DMS 273 (cell line): ENCODE measurements around the gene NHS.
A peak's percentile ranks its signal among the peaks of the same experiment; 100 is the strongest.

Experiments used
- DNase-seq: peaks from one replicate; lab custom pipeline; 2025; ENCODE audit not compliant: unreplicated experiment; lab: John Stamatoyannopoulos, UW

The NHS gene

DNA sequence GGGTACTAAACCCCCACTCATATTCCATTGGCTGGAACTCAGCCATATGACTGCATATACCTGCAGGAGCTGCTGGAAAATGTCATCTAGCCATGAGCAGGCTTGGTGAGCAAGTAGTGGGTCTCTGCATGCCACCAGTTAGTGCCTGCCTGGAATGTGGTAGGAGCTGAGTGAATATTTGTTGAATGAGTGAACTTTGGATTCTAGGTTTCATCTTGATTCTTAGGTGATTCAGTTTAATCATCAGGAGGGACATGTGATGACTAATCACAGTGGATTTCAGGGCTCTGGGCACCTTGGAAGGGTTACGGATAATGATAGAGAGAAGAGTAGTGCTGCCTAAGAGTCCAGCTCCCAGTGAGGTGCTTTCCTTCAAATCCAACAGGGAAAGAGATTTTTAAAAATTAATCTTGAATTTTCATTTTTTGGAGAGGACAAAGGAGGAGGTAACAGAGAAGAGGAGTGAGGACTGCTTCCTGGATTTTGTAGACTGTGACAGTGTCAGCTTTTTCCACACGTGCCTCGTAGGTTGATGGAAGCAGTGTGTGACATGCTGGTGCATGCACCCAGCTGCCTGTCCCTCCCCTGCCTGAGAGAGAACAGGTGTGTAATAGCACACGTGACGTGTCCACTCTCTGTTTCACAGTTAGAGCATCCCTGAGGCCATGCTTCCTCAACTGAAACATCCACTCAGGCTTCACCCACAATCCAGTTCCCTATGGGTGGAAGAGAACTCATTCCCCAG is 30.4 kb downstream of the NHS start:
- DNase-seq = no peak

DNA sequence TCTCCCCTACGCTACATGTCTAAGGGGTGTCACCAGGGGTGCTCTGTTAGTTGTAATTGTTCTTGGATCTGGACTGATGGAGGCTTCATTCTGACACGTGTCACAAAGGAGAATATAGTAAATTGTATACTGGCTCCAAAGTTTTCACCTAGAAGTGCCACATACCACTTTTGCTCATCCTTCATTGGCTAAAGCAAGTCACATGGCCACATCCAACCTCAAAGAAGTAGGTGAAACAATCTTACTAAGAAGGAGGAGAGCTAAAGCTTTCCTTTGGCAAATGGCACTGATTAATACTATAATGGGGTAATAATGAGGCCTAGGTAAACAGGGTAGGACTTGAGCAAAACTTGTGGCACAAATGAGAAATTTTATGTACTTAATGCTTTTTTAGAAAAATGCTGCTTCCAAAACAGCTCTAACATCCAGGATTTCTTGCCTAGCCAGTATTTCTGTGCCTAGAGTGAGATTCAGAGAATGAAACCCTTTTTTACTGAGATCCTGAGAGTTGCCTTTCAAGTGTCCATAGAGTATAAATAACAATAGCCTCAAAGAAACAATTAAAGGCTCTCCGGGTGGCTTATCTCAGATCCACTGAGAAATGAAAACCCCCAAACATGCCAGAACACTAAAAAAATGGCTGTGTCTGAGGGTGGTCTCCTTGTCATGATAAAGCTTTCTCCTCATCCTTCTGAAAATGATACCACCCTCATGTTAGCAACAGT is 34.7 kb downstream of the NHS start:
- no peak for DNase-seq

GRCh38 chrX:17410651-17411050 is 35.7 kb downstream of the NHS start:
- DNase-seq = no peak

- DNase-seq = peak; percentile 34
These were observed 36.2 kb downstream of the NHS start for GRCh38 chrX:17411205-17411604.

GRCh38 chrX:17412692-17413091 is 37.7 kb downstream of the NHS start:
- peak; percentile 12 for DNase-seq

GRCh38 chrX:17413228-17413627 is 38.2 kb downstream of the NHS start:
- peak; percentile 6 for DNase-seq

GRCh38 chrX:17414027-17414658 is 39.1 kb downstream of the NHS start:
- no peak for DNase-seq

DNA sequence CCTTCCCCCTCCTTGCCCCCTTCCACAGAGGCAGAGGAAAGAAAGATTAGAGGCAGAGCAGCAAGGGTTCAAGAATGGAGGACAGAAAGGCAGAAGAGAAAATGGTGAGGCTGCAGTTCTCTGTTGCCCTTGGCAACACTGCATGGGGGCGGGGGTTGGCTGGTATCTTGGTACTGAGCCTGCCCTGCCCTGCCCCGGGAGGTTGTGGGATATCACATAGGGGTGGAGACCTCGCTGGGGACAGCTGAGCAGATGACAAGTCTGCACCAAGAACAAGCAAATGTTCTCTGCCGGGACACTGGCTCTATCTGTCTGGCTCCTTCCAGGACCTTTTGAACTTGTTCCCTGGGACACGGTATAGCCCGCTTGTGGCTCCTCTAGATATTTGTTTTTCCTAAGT is 39.8 kb downstream of the NHS start:
- peak; percentile 32 for DNase-seq

DNA sequence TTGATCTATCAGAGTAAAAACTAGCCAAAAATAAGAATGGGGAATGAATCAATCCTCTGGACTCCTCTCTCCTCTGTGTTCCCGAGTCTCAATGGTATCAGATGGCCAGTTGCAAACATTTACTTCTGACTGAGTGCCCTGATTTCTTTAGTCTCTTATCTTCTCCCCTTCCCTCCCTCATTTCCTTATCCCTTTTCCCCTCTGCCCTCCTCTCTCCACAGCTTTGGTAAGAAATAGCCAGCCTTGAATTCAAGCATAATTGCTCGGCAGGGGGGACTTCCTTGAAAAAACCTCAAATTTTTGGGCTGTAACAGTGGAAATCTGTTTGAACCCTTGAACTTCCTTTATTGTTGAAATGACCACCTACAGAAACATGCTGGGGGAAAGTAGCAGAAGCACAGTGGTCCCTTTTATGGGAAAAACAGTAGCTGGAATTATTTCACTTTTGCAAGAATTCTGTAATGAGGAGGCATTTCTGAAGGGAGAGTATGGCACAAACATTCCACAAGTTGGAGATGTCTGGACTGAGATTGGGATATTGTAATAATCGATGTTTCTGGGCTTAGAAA is 40.3 kb downstream of the NHS start:
- DNase-seq = no peak

DNA sequence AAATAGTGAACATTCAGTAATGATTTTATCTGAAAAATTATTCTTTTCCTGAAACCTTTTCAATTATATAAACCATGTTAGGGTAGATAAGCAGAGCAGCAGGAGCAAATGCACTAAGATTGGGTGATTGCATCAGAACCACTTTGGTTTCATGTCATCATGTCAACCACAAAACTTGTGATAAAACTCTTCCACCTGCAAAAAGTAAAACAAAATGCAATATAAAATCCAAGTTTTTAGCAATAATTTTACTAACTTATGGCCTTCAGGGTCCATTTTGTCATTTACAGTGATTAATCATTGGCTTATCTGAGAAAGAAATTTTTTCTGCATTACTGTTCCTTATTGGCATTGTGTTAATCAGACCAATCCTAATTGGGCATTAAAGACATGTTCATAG is 42.4 kb downstream of the NHS start:
- DNase-seq = no peak

DNA sequence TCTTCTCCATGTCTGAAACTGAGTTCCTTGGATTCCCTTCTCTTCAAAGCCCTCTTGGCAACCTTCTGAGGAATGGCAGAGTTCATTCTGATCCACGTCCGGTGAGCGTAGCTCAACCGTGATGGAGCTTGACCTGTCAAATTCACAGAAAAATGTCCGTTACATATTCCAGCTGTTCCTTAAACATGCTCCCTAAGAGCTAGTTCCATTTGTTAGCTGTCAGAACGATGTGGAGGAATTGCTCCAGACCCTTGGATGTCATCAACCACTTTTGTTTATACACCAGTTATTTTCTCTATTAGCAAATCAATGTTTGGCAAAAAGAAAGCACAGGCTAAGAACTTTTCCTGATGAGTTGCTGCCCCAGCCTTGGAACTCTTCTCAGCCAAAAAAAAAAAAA is 50.1 kb downstream of the NHS start:
- no peak for DNase-seq

DNA sequence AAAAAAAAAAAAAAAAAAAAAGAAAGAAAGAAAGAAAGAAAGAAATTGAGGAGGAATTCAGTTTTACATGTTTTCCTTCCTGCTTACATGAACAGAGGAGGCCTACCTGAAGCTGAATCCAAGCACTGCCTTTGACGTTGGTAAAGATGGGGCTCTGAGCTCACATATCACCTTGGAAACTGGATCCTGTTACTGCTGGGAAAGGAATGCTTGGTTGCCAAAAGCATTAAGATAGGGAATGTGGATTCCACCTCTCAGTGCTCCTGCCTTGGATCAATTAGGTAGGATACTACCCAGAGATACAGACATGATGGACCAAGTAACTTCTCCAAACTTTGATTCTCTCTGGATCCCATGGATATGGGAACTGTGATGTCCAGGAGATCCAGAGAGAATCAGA is 50.6 kb downstream of the NHS start:
- DNase-seq = no peak

DNA sequence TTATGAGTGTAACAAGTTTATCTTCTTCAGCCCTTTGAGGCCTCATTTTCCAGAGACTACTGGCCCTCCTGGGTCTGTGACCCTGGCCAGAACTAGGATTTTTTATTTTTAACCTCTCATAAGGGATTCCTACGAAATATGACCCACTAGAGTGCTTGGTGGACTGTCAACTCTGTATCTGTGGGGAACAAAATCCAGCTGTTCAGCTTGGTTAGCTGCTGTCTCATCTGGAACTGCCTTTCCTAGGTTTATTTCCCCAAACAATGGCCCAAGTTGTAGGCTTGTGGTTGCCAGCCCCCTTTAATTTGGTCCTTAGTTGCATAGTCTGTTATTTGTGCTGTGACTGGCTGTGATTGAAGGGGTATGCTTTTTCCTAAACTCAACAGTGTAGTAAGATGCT is 56.2 kb downstream of the NHS start:
- no peak for DNase-seq

GRCh38 chrX:17432158-17432557 is 57.2 kb downstream of the NHS start:
- DNase-seq = no peak

DNA sequence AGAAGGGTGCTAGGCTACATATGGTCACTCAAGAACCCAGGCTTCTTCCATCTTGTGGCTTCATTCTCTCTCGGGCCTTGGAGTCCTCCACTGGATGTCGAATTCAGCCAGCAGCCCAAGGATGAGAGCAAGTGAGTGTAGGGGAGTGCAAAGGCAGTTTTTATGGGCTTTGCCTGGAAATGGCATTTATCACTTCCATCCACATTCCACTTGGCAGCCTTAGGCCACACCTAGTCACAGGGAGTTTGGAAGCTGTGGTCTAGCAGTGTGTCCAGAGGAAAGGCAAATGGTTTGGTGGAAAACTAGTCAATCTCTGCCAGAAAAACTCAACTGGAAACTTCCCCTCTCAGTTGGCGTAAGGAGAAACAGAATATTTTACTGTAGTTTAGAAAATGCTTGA is 59.0 kb downstream of the NHS start:
- DNase-seq = no peak

DNA sequence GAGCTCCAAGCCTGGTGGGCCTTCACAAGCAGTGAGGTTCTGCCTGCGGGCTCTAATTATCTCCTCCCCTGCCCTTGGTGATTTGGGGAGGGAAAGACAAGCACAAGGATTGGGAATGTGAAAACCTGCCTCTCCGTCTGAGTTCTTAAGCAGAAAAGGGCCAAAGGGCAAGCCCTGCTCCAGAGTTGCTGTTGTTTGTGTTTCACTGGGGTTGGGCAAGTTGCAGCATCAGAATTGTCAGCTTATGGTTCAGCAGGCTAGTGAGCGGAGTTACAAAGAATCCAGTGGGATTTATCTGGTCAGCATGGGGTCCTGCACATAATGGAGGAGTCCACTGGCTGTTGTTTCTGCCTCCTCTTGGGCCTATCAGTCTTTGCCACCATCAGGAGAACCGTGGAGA is 60.5 kb downstream of the NHS start:
- DNase-seq = no peak

DNA sequence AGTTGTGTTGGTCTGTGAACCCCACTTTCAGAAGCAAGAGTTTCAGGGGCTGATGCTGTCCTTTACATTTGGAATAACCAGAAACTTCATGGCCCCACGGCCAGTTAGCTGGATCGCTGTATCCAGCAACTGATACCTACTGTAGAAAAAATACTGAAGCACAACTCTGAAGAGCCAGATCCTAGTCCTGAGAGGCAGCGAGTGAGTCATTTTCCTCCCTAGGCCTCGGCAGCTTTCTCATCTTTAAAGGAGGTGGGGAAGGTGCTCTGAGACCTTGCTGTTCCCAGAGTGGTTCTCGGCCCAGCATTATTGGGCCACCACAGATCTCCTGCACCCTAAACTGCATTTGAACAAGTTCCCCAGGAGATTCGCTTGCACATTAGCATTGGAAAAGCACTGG is 63.2 kb downstream of the NHS start:
- DNase-seq = no peak

DNA sequence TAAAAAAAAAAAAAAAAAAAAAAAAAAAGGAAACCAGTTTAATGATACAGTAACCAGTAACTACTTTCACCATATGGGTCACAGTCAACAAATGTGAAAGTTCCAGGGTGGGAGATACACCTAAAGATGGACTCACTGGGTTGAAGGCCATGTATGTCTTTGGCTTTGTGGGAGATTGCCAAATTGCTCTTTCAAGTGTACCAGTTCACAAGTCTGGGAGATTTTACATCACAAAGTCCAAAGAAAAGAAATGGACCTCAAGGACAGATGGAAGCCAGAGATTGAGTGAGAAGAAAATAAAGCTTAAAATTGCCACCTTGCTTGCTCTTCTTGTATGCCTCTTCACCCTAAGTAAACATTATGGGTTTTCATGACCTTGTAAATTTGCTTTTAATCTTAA is 65.3 kb downstream of the NHS start:
- DNase-seq = no peak

DNA sequence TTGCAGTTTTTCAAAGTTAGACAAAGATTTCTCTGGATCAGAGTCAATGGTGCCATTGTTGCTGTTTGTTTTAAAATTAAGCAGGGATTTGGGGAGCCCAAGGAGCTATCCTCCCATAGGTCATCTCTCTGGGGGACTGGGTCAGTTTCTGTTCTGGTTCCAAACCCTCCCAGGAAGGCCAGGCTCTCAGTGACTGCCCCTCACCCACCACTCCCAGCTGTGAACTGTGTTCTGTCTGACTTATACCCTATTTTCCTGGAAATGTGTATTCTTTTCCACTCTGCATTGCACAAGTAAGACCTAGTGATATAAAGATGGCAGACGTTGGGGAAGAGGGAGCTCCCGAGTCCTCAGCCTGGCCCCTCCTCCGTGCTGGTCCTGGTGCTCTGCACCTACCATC is 65.8 kb downstream of the NHS start:
- no peak for DNase-seq

DNA sequence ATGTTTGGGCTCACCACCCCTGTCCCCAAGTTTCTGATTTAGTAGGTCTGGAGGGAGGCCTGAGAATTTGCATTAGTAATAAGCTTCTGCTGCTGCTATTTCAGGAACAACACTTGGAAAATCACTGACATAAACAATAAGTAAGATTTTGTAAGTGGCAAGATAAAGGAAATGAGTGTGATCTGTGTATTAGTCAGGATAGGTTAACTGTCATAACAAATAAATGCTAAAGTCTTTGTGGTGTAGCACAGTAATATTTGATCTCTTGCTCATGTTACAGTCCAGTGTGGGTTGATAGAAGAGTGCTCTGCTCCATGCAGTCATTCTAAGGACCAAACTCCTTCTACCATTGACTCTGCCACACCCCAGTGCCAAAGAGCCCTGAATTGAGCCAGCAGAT is 67.0 kb downstream of the NHS start:
- DNase-seq = no peak

DNA sequence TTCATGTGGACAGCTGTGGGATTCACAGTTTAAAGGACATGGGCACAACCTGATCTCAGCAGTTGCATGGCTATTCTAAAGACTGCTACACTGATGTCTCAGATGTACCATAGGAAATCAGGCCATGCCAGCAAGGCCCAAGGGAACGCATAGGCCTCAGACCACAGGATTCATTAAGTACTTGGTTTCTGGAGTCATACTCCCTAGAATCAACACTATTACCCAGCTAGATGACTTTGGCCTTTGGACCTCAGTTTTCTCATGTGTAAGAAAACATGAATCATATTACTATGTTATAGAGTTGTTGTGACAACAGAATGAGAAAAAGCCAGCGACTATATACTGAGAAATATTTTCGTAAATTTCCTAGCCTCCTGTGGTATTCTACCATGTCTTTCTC is 67.9 kb downstream of the NHS start:
- DNase-seq = no peak

DNA sequence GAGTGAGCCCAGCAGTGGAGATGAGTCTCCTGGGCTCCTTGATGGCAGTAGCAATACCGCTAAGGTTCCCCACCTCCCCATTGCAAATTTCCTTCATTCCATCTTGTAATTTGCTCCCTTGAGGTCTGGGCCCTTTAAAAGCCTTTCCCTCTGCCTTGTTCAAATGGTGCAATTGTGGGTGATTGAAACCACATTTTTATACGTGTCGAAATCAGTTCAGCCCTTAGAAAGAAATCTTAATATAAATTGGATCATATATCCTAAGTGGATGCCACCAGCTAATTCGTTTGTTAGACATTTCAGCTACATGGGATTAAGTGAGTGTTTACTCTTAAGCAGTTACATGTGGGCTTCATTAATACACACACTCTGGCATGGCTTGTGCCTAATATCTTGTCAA is 68.6 kb downstream of the NHS start:
- no peak for DNase-seq
